ENCODE results near the gene SPOUT1.
"Not testable (repeated sequence)": the region's sequence is repeated elsewhere in the genome, so short reads cannot be mapped to it uniquely, and the experiment has no call there.

SPOUT1 gene

GRCh38 chr9:128829477-128830251 lies at the start of gene SPOUT1:
SPOUT1 (minus strand) TSS chr9:128829794; CDS start chr9:128829780, 14 bp downstream.
- TF ChIP-seq CTCF (IDR thresholded peaks at IDR 0.05; ENCODE audit: insufficient read depth, low read depth, low read length, missing control alignments) = no peak
- peak; percentile 95 for DNase-seq (ENCODE audit: low read depth)
- peak within 1 kb of the TSS; percentile 81 for H3K4me3 ChIP-seq (ENCODE audit: low read length)

- DNase-seq (ENCODE audit: low read depth) = no peak
- no peak overlapping the region for H3K4me3 ChIP-seq (ENCODE audit: low read length)
- TF ChIP-seq CTCF (IDR thresholded peaks at IDR 0.05; ENCODE audit: insufficient read depth, low read depth, low read length, missing control alignments) = no peak
These were observed 48.3 kb upstream of the SPOUT1 start for GRCh38 chr9:128877852-128878251.

- H3K4me3 ChIP-seq (ENCODE audit: low read length); DNase-seq (ENCODE audit: low read depth): not testable (repeated sequence)
These were observed 41.3 kb upstream of the SPOUT1 start for GRCh38 chr9:128870941-128871265.

GRCh38 chr9:128870128-128870940 lies 40.7 kb upstream of the SPOUT1 start:
- no peak for DNase-seq (ENCODE audit: low read depth)
- H3K4me3 ChIP-seq (ENCODE audit: low read length) = no peak overlapping the region
- no peak for TF ChIP-seq CTCF (IDR thresholded peaks at IDR 0.05; ENCODE audit: insufficient read depth, low read depth, low read length, missing control alignments)

GRCh38 chr9:128863647-128864046 lies 34.1 kb upstream of the SPOUT1 start:
- peak; percentile 87 for TF ChIP-seq CTCF (IDR thresholded peaks at IDR 0.05; ENCODE audit: insufficient read depth, low read depth, low read length, missing control alignments)
- no peak overlapping the region for H3K4me3 ChIP-seq (ENCODE audit: low read length)
- DNase-seq (ENCODE audit: low read depth) = peak; percentile 65

- TF ChIP-seq CTCF (IDR thresholded peaks at IDR 0.05; ENCODE audit: insufficient read depth, low read depth, low read length, missing control alignments) = no peak
- DNase-seq (ENCODE audit: low read depth) = no peak
- no peak overlapping the region for H3K4me3 ChIP-seq (ENCODE audit: low read length)
These were observed 32.8 kb upstream of the SPOUT1 start for GRCh38 chr9:128862401-128862851.

DNA sequence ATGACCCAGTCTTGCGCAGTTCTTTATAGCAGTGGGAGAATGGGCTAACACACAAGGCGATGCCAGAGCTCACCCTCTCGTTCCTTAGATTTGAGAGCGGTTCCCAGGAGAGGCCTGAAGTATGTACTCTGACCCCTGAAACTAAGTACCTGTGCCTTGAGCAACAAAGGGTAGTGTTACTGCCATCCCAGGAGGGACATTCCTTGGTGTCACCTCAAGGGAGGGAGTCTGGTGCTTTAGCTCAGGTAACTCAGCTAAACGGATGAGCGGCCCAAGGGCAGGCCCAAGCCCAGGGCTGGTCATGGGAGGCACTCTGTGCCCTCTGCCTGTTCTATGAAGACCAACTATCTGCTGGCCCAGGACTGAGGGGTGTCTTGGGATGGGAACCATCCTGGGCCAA lies 31.9 kb upstream of the SPOUT1 start:
- DNase-seq (ENCODE audit: low read depth) = no peak
- H3K4me3 ChIP-seq (ENCODE audit: low read length) = no peak overlapping the region

More for the DNA sequence above, 31.9 kb upstream of the SPOUT1 start:
- no peak for TF ChIP-seq CTCF (IDR thresholded peaks at IDR 0.05; ENCODE audit: insufficient read depth, low read depth, low read length, missing control alignments)

All from epithelial cell of esophagus (primary cell).